K562 (cell line): ENCODE data around the gene VDR. TPM values are rescaled to one million over a fixed set of nuclear protein-coding genes. Genes with fewer than 3 reads are reported as not detected.

Experiments used
- ATAC-seq: fragments of 200-7000 bp; cut with Tn5 transposase; 3 replicates; pipeline ENCODE4 v1.9.1; 2020; ENCODE audit warnings: moderate library complexity
- BruUV-seq: library from RNA; stranded (reverse); fragments of 400-500 nt; replicated peaks from 2 replicates; lab custom pipeline; 2021; lab: Mats Ljungman, UMichigan
- CTCF ChIA-PET: fragments of 300-600 bp; formaldehyde crosslinking; extraction: SDS; loops from one replicate; lab custom pipeline; 2021; ENCODE audit warnings: low intra/inter-chr PET ratio; lab: Yijun Ruan, JAX
- POLR2A ChIA-PET: fragments of 300-600, 350-650 bp; sonication (Branson Sonifier 250); formaldehyde crosslinking; extraction: SDS; loops from one replicate; lab custom pipeline; 2021; ENCODE audit warnings: antibody characterized with exemption, inconsistent platforms; lab: Yijun Ruan, JAX
- DNase-seq, 4 experiments: peaks; one replicate each; pipeline versions ENCODE4 v3.0.0 to v3.0.0-alpha.2; 2011 to 2018; ENCODE audit warnings: low spot score in 3 of 4, mixed read lengths in 3 of 4; ENCODE audit errors: extremely low read depth in 1 of 4
- FAIRE-seq: peaks from 2 replicates; lab custom pipeline; 2011; peaks lifted over from hg19 to GRCh38; lab: Jason Lieb, UNC
- H2AFZ ChIP-seq: 2 replicates; pipeline ENCODE4 v1.6.0; 2011; ENCODE audit warnings: low read depth, low read length, control low read depth, inconsistent platforms
- H3K27ac ChIP-seq: fragments of 200-600 bp; 3 replicates; pipeline ENCODE4 v1.8.0; 2011; ENCODE audit warnings: low read depth, mild to moderate bottlenecking, control low read depth, inconsistent platforms, low read length, moderate library complexity, mixed read lengths; ENCODE audit errors: extremely low read depth
- H3K27me3 ChIP-seq, 2 experiments: fragments of 300-600 bp in 1 of 2; 2 replicates in 1 of 2; 3 replicates in 1 of 2; pipeline versions ENCODE4 v1.6.0 to v1.8.0; 2011; ENCODE audit warnings: inconsistent platforms in 2 of 2, low read length in 2 of 2, mild to moderate bottlenecking in 1 of 2, mixed read lengths in 1 of 2, moderate library complexity in 1 of 2; ENCODE audit not compliant: control insufficient read depth in 2 of 2, insufficient read depth in 2 of 2
- H3K36me3 ChIP-seq: fragments of 300-600 bp; 3 replicates; pipeline ENCODE4 v1.8.0; 2011; ENCODE audit warnings: mild to moderate bottlenecking, low read length, inconsistent platforms; ENCODE audit not compliant: control insufficient read depth, insufficient read depth
- H3K4me1 ChIP-seq, 2 experiments: fragments of 200-600 bp in 1 of 2; replicated peaks in 1 of 2; 2 replicates in 1 of 2; 3 replicates in 1 of 2; pipeline versions ENCODE4 v1.5.1 to v1.8.0; 2011; ENCODE audit warnings: inconsistent platforms in 2 of 2, low read length in 2 of 2, mild to moderate bottlenecking in 1 of 2, mixed read lengths in 1 of 2, moderate library complexity in 1 of 2; ENCODE audit not compliant: control insufficient read depth in 2 of 2, insufficient read depth in 2 of 2
- H3K4me2 ChIP-seq: 2 replicates; pipeline ENCODE4 v1.6.1; 2011; ENCODE audit warnings: low read length, control low read depth, inconsistent platforms, mixed read lengths; ENCODE audit not compliant: insufficient read depth
- H3K4me3 ChIP-seq: fragments of 200-600 bp; sonication (generic), shearing (Covaris generic); 2 replicates; pipeline ENCODE4 v1.5.1; 2016; ENCODE audit warnings: control low read depth, inconsistent platforms
- H3K79me2 ChIP-seq: fragments of 200-600 bp; 3 replicates; pipeline ENCODE4 v1.8.0; 2011; ENCODE audit warnings: low read length, inconsistent platforms; ENCODE audit not compliant: control insufficient read depth, insufficient read depth
- H3K9ac ChIP-seq, 2 experiments: 2 replicates each; pipeline versions ENCODE4 v1.6.0 to v1.6.1; 2011; ENCODE audit warnings: low read depth in 2 of 2, low read length in 2 of 2, control low read depth in 1 of 2, inconsistent platforms in 1 of 2, mild to moderate bottlenecking in 1 of 2, mixed read lengths in 1 of 2; ENCODE audit not compliant: insufficient read depth in 1 of 2
- H3K9me1 ChIP-seq: one replicate; pipeline ENCODE4 v1.6.0; 2011; ENCODE audit warnings: inconsistent platforms, mild to moderate bottlenecking, low read length, moderate library complexity; ENCODE audit not compliant: control insufficient read depth, insufficient read depth
- H3K9me3 ChIP-seq: replicated peaks from 2 replicates; pipeline ENCODE4 v1.5.1; 2011; ENCODE audit warnings: low read depth, low read length, inconsistent platforms; ENCODE audit not compliant: control insufficient read depth, insufficient read depth
- H4K20me1 ChIP-seq: replicated peaks from 2 replicates; pipeline ENCODE4 v1.6.1; 2011; ENCODE audit warnings: low read length, inconsistent platforms, mixed read lengths; ENCODE audit not compliant: control insufficient read depth, insufficient read depth
- CTCF ChIP-seq, 3 experiments: IDR thresholded peaks in 2 of 3; conservative IDR thresholded peaks in 1 of 3; 2 replicates each; pipeline ENCODE4 v1.5.1; 2011 to 2012; ENCODE audit warnings: low read length in 3 of 3, mild to moderate bottlenecking in 3 of 3, control low read depth in 2 of 3, improper control_type of control experiment in 1 of 3, inconsistent platforms in 1 of 3, low read depth in 1 of 3, mixed read lengths in 1 of 3, moderate library complexity in 1 of 3; ENCODE audit not compliant: insufficient read depth in 2 of 3
- FOXO4 ChIP-seq: fragments of 450-650 bp; formaldehyde crosslinking; IDR thresholded peaks from 2 replicates; pipeline ENCODE4 v1.4.0; 2020; ENCODE audit warnings: mild to moderate bottlenecking, moderate library complexity
- HMG20B ChIP-seq: fragments of 250-450 bp; sonication (Bioruptor Pico); IDR thresholded peaks from 2 replicates; pipeline ENCODE4 v1.5.0; 2021; ENCODE audit warnings: mild to moderate bottlenecking
- MCM3 ChIP-seq: fragments of 450-650 bp; IDR thresholded peaks from 2 replicates; pipeline ENCODE4 v1.6.1; 2016
- MTA1 ChIP-seq: fragments of 450-650 bp; IDR thresholded peaks from 2 replicates; pipeline ENCODE4 v1.6.1; 2017; ENCODE audit warnings: borderline replicate concordance
- PCBP1 ChIP-seq: fragments of 200-400 bp; formaldehyde crosslinking; IDR thresholded peaks from 2 replicates; pipeline ENCODE4 v1.6.1; 2018; ENCODE audit warnings: mild to moderate bottlenecking, low read depth, low read length; ENCODE audit not compliant: poor library complexity, severe bottlenecking
- PHF8 ChIP-seq: fragments of 200-600 bp; sonication (generic); IDR thresholded peaks from 2 replicates; pipeline ENCODE4 v1.6.1; 2012; ENCODE audit warnings: mixed run types, mild to moderate bottlenecking, inconsistent platforms, low read length, moderate library complexity, borderline replicate concordance
- POLR2G ChIP-seq: fragments of 200-400 bp; formaldehyde crosslinking; IDR thresholded peaks from 2 replicates; pipeline ENCODE4 v1.6.1; 2017; ENCODE audit warnings: low read depth, mild to moderate bottlenecking, antibody characterized with exemption, low read length, moderate library complexity
- WGBS: fragments of 100-300 bp; shearing (Covaris generic); methylation state at CpG from one replicate; pipeline ENCODE4 v1.1.6; 2016; ENCODE audit warnings: low coverage, mixed read lengths; ENCODE audit not compliant: insufficient coverage; ENCODE audit errors: missing lambda C conversion rate; 5-methylcytosine and 5-hydroxymethylcytosine counted together
- in situ Hi-C: fragments of 300-500 bp; cut with MboI; formaldehyde crosslinking; loops from 4 replicates; pipeline ENCODE4 v1.15.0; 2018; ENCODE audit warnings: inconsistent platforms, mixed read lengths
- intact Hi-C: fragments of 100-400 bp; cut with micrococcal nuclease; formaldehyde crosslinking; loops from 2 replicates; pipeline ENCODE4 v1.14.2; 2022
- polyA plus RNA-seq, 8 experiments: library from polyadenylated mRNA; depleted of rRNA in 4 of 8; stranded (reverse) in 5 of 8; unstranded in 3 of 8; fragments of >200 nt; fragmentation: Nextera tagmentation in 2 of 8; fragmentation: Illumina TruSeq in 1 of 8; extraction: Ambion mirVana in 2 of 8; extraction: Trizol in 1 of 8; gene quantifications; 2 replicates each; pipeline versions ENCODE4 v1.2.1 to v1.2.3, GENCODE V29; 2011 to 2014; ENCODE audit warnings: inconsistent platforms in 1 of 8, missing spikeins in 1 of 8
- total RNA-seq, 7 experiments: library from RNA; depleted of rRNA in 6 of 7; stranded (reverse); fragments of >200 nt in 6 of 7; fragmentation: Illumina TruSeq in 2 of 7; extraction: Trizol in 2 of 7; gene quantifications; 2 replicates each; pipeline versions ENCODE4 v1.2.1 to v1.2.3, GENCODE V29; 2011 to 2021; ENCODE audit warnings: low replicate concordance in 1 of 7

The VDR gene
- total and polyA plus RNA-seq, 9 of the 15 experiments (the other 6 are each of a cell fraction or from before 2014, with no cell fraction given) = 0.61 to 4.8 (median 2.0) TPM

GRCh38 chr12:47870175-47870781 lies 34.5 kb downstream of the VDR start:
- Histone ChIP-seq H4K20me1 (no peaks in the 10 kb centered on the region), H3K79me2 (no peaks in the 10 kb centered on the region), H3K27ac (no peak overlapping the region), H3K9me1 (no peaks in the 10 kb centered on the region), H3K9me3 (no peaks in the 10 kb centered on the region), H3K36me3 (no peaks in the 10 kb centered on the region), H3K4me2 (no peak overlapping the region), H3K27me3 (no peaks in the 10 kb centered on the region), H3K4me1 (peaks cover 4 to 21% of the 10 kb centered on the region in 2 experiments; a peak in 3 of 5 replicates), H3K4me3 (no peak overlapping the region), H2AFZ (no peak overlapping the region), H3K9ac (no peak overlapping the region)
- intact Hi-C loops = loop anchor here (2.0 kb wide), 1 partner anchor 79 kb away; no protein-coding TSS in a partner anchor
- CTCF ChIA-PET = no interaction called here
- DNase-seq = peak in 3 of 4 experiments; percentile 41 to 50 (median 45)
- POLR2A ChIA-PET = interaction anchor here (0.6 to 1.1 kb wide), 3 partner anchors 20 to 327 kb away, joined by 3 to 4 read pairs (median 3); no protein-coding TSS in a partner anchor
- peak; percentile 32 for FAIRE-seq
- 24% methylated on average over 6 of the region's 6 CpGs for WGBS
- in situ Hi-C loops = no loop called here
- BruUV-seq = no TSS peak
- peak; percentile 94 for ATAC-seq
- TF ChIP-seq MCM3 (no peak), CTCF (IDR thresholded peaks at IDR 0.05 in 2 of 3, conservative IDR thresholded peaks at IDR 0.05 in 1 of 3; ENCODE audit: insufficient read depth in 2 of 3, low read depth in 1 of 3, low read length in 3 of 3) (peak; percentile 57 to 66 (median 62)), PHF8 (no peak), MTA1 (no peak), PCBP1 (no peak), POLR2G (no peak), FOXO4 (CRISPR knock-in tag) (no peak), HMG20B (CRISPR knock-in tag) (no peak)
